GM18505 (cell line): ENCODE measurements around the gene IGFL2.
"Not testable (repeated sequence)": the region's sequence is repeated elsewhere in the genome, so short reads cannot be mapped to it uniquely, and the experiment has no call there.

Experiments used
- ATAC-seq: cut with Tn5 transposase; IDR thresholded peaks from one replicate; pipeline ENCODE4 v1.9.1; 2021; ENCODE audit not compliant: unreplicated experiment
- POLR2A ChIP-seq: IDR thresholded peaks from 4 replicates; pipeline ENCODE4 v1.6.1; 2011; ENCODE audit warnings: borderline replicate concordance; ENCODE audit not compliant: insufficient read depth, insufficient read length; ENCODE audit errors: extremely low read depth

Gene IGFL2

GRCh38 chr19:46201454-46202310 is 53.6 kb downstream of the IGFL2 start:
- no peak for ATAC-seq

GRCh38 chr19:46202426-46202825 is 54.4 kb downstream of the IGFL2 start:
- ATAC-seq = no peak
- no peak for TF ChIP-seq POLR2A

More at GRCh38 chr19:46201454-46202310, 53.6 kb downstream of the IGFL2 start:
- no peak for TF ChIP-seq POLR2A

GRCh38 chr19:46202872-46203860 is 55.1 kb downstream of the IGFL2 start:
- no peak for ATAC-seq
- TF ChIP-seq POLR2A = no peak

DNA sequence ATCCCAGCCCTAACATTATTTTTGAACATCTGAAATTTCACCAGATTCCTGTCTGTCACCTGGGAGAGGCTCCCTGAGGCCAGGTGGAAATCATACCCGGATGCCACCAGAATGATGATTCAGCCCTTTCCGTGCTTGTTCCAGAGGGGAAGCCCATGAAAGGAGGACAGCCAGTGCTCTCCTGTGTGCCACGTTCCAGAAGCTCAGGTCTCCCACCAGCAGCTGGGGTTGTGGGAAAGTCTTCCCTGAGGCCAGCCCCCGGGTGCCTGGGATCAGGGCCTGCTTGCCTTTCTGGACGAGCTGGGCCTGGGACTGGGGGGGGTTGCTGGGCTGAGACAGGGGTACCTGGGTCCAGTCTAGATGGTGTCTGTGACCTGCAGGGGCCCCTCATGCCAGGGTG is 56.0 kb downstream of the IGFL2 start:
- TF ChIP-seq POLR2A = no peak
- no peak for ATAC-seq

GRCh38 chr19:46205183-46205984 is 57.3 kb downstream of the IGFL2 start:
- ATAC-seq = no peak
- no peak for TF ChIP-seq POLR2A

GRCh38 chr19:46206176-46206575 is 58.1 kb downstream of the IGFL2 start:
- no peak for TF ChIP-seq POLR2A
- ATAC-seq = no peak

- no peak for TF ChIP-seq POLR2A
- ATAC-seq = no peak
Measured at GRCh38 chr19:46206682-46207081, 58.6 kb downstream of the IGFL2 start.

- not testable (repeated sequence) for ATAC-seq
Measured at GRCh38 chr19:46207858-46208257, 59.8 kb downstream of the IGFL2 start.

DNA sequence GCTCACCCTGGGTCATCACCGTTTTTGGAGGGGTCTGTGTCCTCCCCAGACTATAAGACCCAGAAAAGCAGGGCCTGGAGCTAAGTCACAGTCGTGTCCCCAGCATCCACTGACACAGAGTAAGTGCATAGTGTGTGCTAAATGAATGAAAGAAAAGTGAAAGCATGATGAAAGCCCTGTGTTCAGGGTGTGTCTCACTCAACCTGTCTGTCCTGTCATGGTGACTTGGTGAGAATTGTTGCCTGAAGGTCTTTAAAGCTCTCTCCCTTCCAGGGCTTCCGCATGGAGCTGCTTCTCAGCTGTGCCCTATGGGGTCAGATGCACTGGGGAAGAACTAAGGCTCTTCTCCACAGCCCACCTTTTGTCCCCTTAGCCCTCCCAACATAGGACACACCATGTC is 61.0 kb downstream of the IGFL2 start:
- no peak for TF ChIP-seq POLR2A

DNA sequence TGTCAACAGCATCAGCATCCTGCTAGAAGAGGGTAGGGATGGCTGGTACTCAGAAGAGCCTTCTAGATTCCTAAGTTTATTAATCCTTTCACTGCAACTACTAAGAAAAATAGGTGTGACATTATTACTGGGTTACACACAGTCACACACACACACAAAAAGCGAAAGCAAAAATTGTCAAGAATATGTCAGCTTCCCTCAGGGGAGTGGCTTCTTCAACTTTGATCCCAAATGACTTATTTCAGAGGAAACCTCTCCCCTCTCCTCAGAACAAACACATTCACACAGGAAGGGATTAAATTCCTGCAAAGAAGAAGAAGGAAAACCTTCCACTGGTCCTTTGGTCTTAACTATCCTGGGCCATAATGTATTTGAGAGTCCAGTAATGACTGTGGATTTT is 61.4 kb downstream of the IGFL2 start:
- no peak for TF ChIP-seq POLR2A
- ATAC-seq = no peak

More for the DNA sequence above, 61.0 kb downstream of the IGFL2 start:
- no peak for ATAC-seq

DNA sequence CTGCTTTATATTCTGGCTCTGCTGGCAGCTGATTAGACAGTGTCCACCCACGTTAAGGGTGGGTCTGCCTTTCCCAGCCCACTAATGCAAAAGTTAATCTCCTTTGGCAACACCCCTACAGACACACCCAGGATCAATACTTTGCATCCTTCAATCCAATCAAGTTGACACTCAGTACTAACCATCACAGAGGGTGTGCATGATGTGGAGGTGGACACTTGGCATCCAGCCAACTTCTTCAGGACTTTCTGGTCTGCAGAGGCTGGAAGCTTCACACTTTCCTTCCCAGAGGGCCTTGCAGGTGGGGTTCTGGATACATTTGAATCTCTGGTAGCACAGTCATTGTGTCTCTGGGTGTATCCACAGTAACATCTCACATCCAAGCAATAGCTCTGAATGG is 62.6 kb downstream of the IGFL2 start:
- ATAC-seq = no peak
- no peak for TF ChIP-seq POLR2A
